GM20000 (cell line): ENCODE measurements around the gene LGALS7B.
"Not testable (repeated sequence)": the region's sequence is repeated elsewhere in the genome, so short reads cannot be mapped to it uniquely, and the experiment has no call there.

Source experiments
- DNase-seq: peaks from one replicate; pipeline ENCODE4 v3.0.0; 2012; ENCODE audit warnings: low spot score
- CTCF ChIP-seq: IDR thresholded peaks from 2 replicates; pipeline ENCODE4 v1.5.1; 2012; ENCODE audit warnings: mild to moderate bottlenecking, control low read depth; ENCODE audit errors: extremely low read depth, missing control alignments

LGALS7B gene

GRCh38 chr19:38816131-38816750 lies 27.2 kb downstream of the LGALS7B start:
- TF ChIP-seq CTCF, result no peak
- DNase-seq, result no peak

DNA sequence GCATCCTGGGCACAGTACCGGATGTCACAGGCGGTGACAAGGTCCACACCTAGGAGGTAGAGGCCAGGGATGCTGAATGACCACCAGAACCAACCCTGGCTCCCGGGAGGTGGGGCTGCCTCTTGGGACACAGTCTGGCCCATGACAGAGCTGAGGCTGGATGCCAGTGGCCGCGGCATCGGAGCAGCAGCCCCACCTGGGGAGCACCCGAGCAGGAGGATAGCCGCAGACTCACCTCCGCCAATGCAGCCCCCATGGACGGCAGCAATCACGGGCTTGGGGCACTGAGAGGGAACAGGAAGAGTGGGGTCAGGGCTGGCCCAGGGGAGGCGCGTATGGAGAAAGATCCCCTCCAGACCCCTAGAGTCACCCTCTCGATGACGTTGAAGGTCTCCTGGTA lies 28.1 kb downstream of the LGALS7B start:
- TF ChIP-seq CTCF, result no peak
- DNase-seq, result no peak

GRCh38 chr19:38819231-38819920 lies 30.4 kb downstream of the LGALS7B start:
- no peak for TF ChIP-seq CTCF
- no peak for DNase-seq

- DNase-seq, result not testable (repeated sequence)
Measured at GRCh38 chr19:38821230-38821825, 32.3 kb downstream of the LGALS7B start.

DNA sequence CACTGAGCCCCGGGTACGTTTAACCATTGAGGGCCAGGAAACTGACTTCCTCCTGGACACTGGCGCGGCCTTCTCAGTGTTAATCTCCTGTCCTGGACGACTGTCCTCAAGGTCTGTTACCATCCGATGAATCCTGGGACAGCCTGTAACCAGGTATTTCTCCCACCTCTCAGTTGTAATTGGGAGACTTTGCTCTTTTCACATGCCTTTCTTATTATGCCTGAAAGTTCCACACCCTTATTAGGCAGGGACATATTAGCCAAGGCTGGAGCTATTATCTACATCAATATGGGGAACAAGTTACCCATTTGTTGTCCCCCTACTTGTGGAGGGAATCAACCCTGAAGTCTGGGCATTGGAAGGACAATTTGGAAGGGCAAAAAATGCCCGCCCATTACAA lies 36.9 kb downstream of the LGALS7B start:
- DNase-seq, result not testable (repeated sequence)

GRCh38 chr19:38826856-38827551 lies 38.0 kb downstream of the LGALS7B start:
- no peak for DNase-seq
- no peak for TF ChIP-seq CTCF

DNA sequence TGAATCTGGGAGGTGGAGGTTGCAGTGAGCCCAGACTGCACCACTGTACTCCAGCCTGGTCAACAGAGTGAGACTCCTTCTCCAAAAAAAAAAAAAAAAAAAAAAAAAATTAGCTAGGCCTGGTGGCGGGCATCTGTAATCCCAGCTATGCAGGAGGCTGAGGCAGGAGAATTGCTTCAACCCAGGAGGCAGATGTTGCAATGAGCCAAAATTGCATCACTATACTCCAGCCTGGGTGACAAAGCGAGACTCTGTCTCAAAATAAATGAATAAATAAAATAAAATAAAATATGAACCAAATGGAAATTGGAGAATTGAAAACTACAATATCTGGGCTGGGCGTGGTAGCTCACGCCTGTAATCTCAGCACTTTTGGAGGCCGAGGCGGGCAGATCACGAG lies 40.2 kb downstream of the LGALS7B start:
- DNase-seq, result not testable (repeated sequence)

GRCh38 chr19:38830039-38830733 lies 41.2 kb downstream of the LGALS7B start:
- DNase-seq, result no peak
- TF ChIP-seq CTCF, result no peak
